A673 (cell line): Measurements from ENCODE around the gene FHIP1A. TPM values are rescaled to one million over a fixed set of nuclear protein-coding genes. Genes with fewer than 3 reads are reported as not detected.
A peak's percentile ranks its signal among the peaks of the same experiment; 100 is the strongest.

Experiments used
- BruUV-seq: library from RNA; stranded (reverse); fragments of 400-500 nt; replicated peaks from 2 replicates; lab custom pipeline; 2021; lab: Mats Ljungman, UMichigan
- CTCF ChIA-PET: fragments of 300-600 bp; sonication (Branson Sonifier 250); formaldehyde crosslinking; loops from one replicate; lab custom pipeline; 2022; ENCODE audit warnings: antibody characterized with exemption; lab: Charles Lee
- POLR2A ChIA-PET: fragments of 300-600 bp; sonication (Branson Sonifier 250); formaldehyde crosslinking; loops from one replicate; lab custom pipeline; 2022; ENCODE audit warnings: antibody characterized with exemption; ENCODE audit not compliant: low non-redundant PET; lab: Charles Lee
- DNase-seq: peaks from one replicate; pipeline ENCODE4 v3.0.0-alpha.2; 2015; ENCODE audit warnings: low spot score
- H3K27ac ChIP-seq: fragments of 200-600 bp; sonication (generic); 2 replicates; pipeline ENCODE4 v1.5.1; 2016; ENCODE audit warnings: mixed run types, low read depth, mild to moderate bottlenecking, mixed read lengths, antibody characterized with exemption, low read length; ENCODE audit not compliant: poor library complexity, severe bottlenecking
- H3K27me3 ChIP-seq: fragments of 200-600 bp; sonication (generic); replicated peaks from 2 replicates; pipeline ENCODE4 v1.6.1; 2017; ENCODE audit warnings: mixed run types, low read depth, mild to moderate bottlenecking, mixed read lengths, antibody characterized with exemption, low read length; ENCODE audit not compliant: insufficient read depth, poor library complexity
- H3K36me3 ChIP-seq: fragments of 200-600 bp; sonication (generic); 2 replicates; pipeline ENCODE4 v1.6.1; 2016; ENCODE audit warnings: mixed run types, mild to moderate bottlenecking, mixed read lengths, antibody characterized with exemption, low read length; ENCODE audit not compliant: insufficient read depth, poor library complexity, severe bottlenecking
- H3K4me1 ChIP-seq: fragments of 200-600 bp; sonication (generic); 2 replicates; pipeline ENCODE4 v1.6.1; 2017; ENCODE audit warnings: mixed run types, mild to moderate bottlenecking, mixed read lengths, antibody characterized with exemption, low read length; ENCODE audit not compliant: insufficient read depth, poor library complexity, severe bottlenecking
- H3K4me3 ChIP-seq: fragments of 200-600 bp; sonication (generic); 2 replicates; pipeline ENCODE4 v1.5.1; 2016; ENCODE audit warnings: low read depth, mixed run types, mild to moderate bottlenecking, mixed read lengths, low read length; ENCODE audit not compliant: poor library complexity, severe bottlenecking
- H3K9me3 ChIP-seq: fragments of 200-600 bp; sonication (generic); 2 replicates; pipeline ENCODE4 v1.6.1; 2016; ENCODE audit warnings: mixed run types, low read depth, mild to moderate bottlenecking, mixed read lengths, antibody characterized with exemption, low read length; ENCODE audit not compliant: poor library complexity, severe bottlenecking
- EZH2 ChIP-seq: fragments of 200-600 bp; sonication (generic); IDR thresholded peaks from 2 replicates; pipeline ENCODE4 v1.6.1; 2017; ENCODE audit warnings: borderline replicate concordance, low read depth, mild to moderate bottlenecking, mixed read lengths, antibody characterized with exemption, low read length; ENCODE audit not compliant: poor library complexity, severe bottlenecking
- intact Hi-C: fragments of 100-400 bp; cut with micrococcal nuclease; formaldehyde crosslinking; loops from one replicate; pipeline ENCODE4 v1.10.0; 2022; ENCODE audit not compliant: unreplicated experiment
- total RNA-seq: library from RNA; stranded (reverse); gene quantifications from 2 replicates; pipeline ENCODE4 v1.2.3, GENCODE V29; 2021
- TF ChIP-seq, protein P1 (sequence below): fragments of 300-800, 200-600 bp; sonication (generic); conservative IDR thresholded peaks from 2 replicates; pipeline ENCODE4 v1.5.1; 2017; ENCODE audit warnings: low read depth, mild to moderate bottlenecking, antibody characterized with exemption, low read length, moderate library complexity, mixed read lengths

FHIP1A gene
- total RNA-seq, 1 experiment from 2014 or later: 0.13 TPM

DNA sequence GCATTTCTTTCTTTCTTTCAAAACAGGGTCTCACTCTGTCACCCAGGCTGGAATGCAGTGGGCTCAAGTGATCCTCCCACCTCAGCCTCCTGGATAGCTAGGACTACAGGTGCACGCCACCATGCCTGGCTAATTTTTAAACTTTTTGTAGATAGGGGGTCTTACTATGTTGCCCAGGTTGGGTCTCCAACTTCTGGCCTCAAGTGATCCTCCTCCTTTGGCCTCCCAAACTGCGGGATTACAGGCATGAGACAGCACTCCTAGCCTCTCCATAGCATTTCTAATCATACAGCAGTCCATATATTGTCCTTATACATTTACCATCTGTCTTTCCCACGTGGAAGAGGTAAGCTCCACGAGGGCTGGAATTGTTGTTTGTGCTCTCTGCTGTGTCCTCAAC lies 2.0 kb upstream of the FHIP1A start:
- intact Hi-C loops: no loop called here
- no TSS peak for BruUV-seq
- Histone ChIP-seq H3K36me3 (no peaks in the 10 kb centered on the region), H3K27ac (no peak overlapping the region), H3K4me1 (peaks cover 7% of the 10 kb centered on the region), H3K9me3 (no peaks in the 10 kb centered on the region), H3K27me3 (peaks cover 4% of the 10 kb centered on the region), H3K4me3 (no peak overlapping the region)
- TF ChIP-seq, protein P1, sequence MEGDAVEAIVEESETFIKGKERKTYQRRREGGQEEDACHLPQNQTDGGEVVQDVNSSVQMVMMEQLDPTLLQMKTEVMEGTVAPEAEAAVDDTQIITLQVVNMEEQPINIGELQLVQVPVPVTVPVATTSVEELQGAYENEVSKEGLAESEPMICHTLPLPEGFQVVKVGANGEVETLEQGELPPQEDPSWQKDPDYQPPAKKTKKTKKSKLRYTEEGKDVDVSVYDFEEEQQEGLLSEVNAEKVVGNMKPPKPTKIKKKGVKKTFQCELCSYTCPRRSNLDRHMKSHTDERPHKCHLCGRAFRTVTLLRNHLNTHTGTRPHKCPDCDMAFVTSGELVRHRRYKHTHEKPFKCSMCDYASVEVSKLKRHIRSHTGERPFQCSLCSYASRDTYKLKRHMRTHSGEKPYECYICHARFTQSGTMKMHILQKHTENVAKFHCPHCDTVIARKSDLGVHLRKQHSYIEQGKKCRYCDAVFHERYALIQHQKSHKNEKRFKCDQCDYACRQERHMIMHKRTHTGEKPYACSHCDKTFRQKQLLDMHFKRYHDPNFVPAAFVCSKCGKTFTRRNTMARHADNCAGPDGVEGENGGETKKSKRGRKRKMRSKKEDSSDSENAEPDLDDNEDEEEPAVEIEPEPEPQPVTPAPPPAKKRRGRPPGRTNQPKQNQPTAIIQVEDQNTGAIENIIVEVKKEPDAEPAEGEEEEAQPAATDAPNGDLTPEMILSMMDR: no peak
- TF ChIP-seq EZH2: no peak
- CTCF ChIA-PET: no interaction called here
- DNase-seq: no peak
- POLR2A ChIA-PET: no interaction called here

DNA sequence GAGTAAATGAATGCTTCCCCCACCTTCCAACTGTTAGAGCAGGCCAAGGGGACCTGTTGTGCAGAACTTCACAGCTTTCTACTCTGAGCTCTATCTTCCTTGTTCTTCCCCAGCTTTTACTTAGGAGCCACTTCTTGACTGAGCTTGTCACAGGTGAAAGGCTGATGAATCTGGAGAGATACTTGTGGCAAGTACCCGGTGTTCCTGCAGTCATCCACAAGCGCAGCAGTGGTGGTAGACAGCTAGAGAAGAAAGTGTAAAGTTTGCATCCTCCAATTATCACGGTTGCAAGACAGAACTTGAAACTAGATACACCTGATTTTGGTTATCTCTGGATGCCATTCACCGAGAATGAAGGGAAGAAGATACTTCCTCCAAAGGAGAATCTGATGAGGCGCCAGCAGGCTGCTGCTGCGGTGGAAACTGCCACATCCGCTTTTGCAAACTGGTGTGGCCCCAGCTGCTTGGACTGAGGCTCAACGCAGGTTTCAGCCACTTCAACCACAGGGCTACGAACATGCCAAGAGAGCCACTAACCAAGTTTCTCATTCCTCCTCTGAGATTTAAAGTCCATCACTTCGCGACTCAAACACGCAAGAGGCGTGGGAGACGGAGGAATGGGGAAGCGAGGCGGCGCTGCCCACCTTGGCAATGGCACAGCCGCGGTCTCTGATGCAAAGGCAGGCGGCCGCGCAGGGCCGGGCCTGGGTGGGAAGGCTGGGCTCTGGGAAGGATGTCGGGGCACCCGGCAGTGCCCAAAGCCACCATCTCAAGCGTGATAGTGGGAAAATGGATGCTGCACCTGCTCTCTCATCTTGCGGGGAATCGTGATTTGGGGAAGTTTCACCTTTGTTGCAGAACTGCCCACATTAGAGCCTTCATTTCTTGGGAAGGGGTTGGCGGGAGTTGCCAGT lies 1.3 kb upstream of the FHIP1A start:
- intact Hi-C loops: no loop called here
- no peak overlapping the region for H3K4me3 ChIP-seq

DNA sequence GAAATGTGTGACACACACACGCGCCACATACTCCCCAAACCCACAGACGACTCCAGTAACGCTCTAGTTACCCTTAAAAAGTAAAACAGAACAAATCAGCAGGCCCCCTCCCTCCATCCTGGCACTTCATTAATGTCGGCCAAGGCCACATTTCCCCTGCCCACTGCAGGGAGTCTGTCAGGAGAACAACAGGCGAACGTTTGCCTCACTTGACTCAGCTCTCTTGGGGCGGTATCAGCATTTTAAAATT lies 671 bp upstream of the FHIP1A start:
- Histone ChIP-seq H3K27me3 (peaks cover 4% of the 10 kb centered on the region), H3K27ac (no peak overlapping the region), H3K4me3 (peak overlapping the region; percentile 48), H3K36me3 (no peaks in the 10 kb centered on the region), H3K4me1 (peaks cover 7% of the 10 kb centered on the region), H3K9me3 (no peaks in the 10 kb centered on the region)
- no TSS peak for BruUV-seq
- ChIA-PET CTCF (no interaction called here), POLR2A (interaction anchor here (0.6 kb wide), 1 partner anchor 179 kb away, joined by 4 read pairs; no protein-coding TSS in a partner anchor)
- DNase-seq: no peak
- intact Hi-C loops: no loop called here
- TF ChIP-seq EZH2: no peak
- TF ChIP-seq, protein P1: no peak

More for the DNA sequence above, 1.3 kb upstream of the FHIP1A start:
- no peak for DNase-seq
- Histone ChIP-seq H3K27ac (no peak overlapping the region), H3K4me1 (peaks cover 7% of the 10 kb centered on the region), H3K27me3 (peaks cover 4% of the 10 kb centered on the region), H3K36me3 (no peaks in the 10 kb centered on the region), H3K9me3 (no peaks in the 10 kb centered on the region)
- POLR2A ChIA-PET: no interaction called here
- TF ChIP-seq, protein P1: no peak
- no peak for TF ChIP-seq EZH2
- no TSS peak for BruUV-seq
- CTCF ChIA-PET: no interaction called here
